HG02970 (cell line): ENCODE data around the gene S100A8.
"Not testable (repeated sequence)": the region's sequence is repeated elsewhere in the genome, so short reads cannot be mapped to it uniquely, and the experiment has no call there.

Experiments
- ATAC-seq: cut with Tn5 transposase; IDR thresholded peaks from one replicate; pipeline ENCODE4 v1.9.1; 2021; ENCODE audit warnings: mild to moderate bottlenecking, moderate library complexity, moderate number of reproducible peaks; ENCODE audit not compliant: unreplicated experiment, low FRiP score

The S100A8 gene

DNA sequence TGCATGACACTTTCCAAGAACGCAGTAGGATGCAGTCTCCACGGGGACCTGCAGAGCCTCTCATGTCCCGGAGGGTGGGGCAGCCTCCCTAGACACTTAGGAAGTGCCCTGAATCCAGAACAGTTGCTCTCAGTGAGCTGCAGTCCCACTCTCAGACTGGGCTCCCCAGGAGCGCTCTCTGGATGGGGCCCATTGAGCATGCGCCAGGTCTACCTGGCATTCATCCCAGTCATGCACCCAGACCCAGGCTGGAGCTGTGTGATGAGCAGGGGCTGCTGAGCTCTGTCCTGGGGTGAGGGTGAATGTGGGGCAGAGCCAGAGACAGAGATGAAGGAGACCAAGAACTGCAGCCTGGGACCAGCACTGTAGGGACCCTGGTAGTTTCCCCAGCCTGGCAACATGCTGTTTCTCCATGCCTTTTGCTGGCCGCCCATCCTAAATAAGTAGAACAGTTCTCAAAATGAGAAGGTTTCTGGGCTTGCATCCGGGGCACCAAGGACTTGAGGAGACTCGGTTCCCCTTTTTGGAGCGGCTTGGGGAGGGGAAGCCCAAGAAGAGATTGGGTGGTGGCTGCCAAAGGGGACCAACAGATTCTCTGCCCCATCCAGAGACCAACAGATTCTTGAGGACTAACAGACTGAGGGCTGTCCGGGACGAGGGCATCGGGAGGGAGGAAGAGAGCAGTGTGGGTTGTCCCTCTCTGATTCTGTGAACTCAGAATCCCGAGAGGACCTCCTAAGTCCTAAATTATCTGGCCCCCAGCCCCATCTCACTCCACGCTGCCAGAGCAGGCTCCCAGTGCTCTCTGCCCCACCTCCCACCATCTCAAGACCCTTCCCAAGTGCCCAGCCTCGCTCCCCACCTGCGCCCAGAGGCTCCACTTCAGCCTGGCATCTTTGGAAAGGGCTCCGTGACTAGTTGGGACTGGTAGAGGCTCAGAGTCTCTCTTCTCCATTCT, 41.2 kb downstream of the S100A8 start:
- no peak for ATAC-seq

DNA sequence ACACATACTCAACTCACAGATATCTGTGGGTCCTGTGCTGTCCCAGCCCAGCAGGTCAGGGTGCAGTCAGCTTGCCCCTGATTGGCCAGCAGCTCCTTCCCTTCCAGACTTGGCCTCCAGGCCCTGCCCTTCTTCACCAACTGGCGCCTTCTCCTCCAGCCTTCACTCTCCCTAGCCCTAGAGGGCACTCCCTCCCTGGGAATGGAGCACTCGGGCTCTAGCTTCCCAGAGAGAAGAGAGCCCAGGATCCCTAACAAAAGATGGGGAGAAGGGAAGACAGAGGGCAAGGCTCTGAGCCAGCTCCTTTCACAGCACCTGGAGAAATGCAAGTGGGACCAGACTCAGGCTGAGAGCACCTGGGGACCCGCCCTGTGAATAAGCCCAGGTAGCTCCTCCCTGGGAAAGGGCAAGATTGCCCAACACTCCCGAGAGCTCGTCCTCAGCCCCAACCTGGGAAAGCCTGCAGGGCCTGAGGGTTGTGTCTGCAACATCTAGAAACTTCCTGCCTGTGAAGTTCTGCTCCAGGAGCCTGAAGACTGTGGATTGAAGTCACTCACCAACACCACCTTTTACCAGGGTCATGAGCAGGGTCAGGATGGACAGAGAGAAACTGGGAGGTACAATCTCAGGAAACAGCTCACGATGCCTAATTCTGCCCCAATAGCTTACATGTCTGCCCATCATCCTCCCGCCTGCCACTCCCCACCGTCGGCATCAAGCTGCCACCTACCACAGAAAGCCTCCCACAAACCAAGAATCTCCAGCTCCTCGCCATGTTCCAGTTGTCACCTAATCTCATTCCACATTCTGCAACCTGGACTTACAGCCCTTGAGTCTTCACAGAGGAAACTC, 42.1 kb downstream of the S100A8 start, which contains the start of gene PGLYRP4:
PGLYRP4 (minus strand) TSS at position 331 of the 852 bp plus-strand sequence. CDS start 909 bp downstream, outside the sequence.
- ATAC-seq = no peak

DNA sequence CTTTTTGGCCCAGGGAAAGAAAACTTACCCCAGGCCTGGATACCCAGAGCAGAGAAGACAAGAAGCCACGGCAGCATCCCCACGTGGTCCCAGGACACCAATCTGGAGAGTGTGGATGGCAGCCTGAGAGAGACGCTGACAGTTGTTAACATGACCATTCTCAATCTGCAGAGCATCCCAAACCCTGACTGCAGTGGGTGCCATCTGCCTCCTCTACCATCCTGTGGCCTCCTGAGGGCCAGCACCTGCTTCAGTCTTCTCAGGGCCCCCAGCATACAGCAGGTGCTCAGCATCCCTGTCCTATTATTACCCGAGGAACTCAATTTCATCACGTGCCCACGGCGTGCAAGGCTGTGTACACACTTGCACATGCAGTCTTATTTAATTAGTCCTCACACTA, 43.0 kb downstream of the S100A8 start:
- no peak for ATAC-seq

DNA sequence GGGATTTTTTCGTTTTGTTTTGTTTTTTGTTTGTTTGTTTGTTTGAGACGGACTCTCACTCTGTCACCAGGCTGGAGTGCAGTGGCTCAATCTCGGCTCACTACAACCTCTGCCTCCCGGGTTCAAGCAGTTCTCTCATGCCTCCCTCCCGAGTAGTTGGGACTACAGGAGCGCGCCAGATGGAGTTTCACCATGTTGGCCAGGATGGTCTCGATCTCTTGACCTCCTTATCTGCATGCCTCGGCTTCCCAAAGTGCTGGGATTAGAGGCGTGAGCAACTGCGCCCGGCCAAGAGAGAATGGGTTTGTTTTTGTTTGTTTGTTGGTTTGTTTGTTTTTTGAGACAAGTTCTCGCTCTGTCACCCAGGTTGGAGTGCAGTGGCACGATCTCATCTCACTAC, 43.8 kb downstream of the S100A8 start:
- ATAC-seq = not testable (repeated sequence)

DNA sequence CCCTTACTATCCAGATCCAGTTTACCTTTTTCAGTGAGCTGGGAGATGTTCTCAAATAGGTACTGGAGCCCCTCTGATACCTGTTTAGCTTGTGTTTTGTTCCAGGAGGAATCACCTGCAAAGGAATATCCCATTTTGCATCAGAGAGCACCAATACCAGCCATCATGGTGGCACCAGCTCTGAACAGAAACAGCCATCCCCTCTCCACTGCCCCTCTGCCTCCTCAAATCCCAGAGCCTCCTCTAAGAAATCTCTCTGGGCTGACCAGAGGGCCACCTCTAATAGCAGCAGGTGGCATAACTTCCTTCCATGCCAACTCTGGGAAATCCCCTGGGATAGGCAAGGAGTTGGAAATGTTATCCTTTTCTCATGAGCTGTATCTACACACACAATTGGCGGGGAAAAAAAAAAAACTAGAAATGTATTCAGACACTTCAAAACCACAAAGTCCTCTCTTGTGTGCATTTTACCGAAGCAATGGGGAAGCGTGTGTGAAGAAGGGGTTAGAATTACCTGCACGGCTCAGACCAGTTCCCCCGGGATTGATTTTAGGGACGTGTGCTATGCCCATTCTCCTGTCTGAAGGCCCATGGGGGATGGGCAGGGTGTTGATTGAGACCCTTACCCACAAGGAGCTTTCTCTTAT, 44.7 kb downstream of the S100A8 start:
- no peak for ATAC-seq

DNA sequence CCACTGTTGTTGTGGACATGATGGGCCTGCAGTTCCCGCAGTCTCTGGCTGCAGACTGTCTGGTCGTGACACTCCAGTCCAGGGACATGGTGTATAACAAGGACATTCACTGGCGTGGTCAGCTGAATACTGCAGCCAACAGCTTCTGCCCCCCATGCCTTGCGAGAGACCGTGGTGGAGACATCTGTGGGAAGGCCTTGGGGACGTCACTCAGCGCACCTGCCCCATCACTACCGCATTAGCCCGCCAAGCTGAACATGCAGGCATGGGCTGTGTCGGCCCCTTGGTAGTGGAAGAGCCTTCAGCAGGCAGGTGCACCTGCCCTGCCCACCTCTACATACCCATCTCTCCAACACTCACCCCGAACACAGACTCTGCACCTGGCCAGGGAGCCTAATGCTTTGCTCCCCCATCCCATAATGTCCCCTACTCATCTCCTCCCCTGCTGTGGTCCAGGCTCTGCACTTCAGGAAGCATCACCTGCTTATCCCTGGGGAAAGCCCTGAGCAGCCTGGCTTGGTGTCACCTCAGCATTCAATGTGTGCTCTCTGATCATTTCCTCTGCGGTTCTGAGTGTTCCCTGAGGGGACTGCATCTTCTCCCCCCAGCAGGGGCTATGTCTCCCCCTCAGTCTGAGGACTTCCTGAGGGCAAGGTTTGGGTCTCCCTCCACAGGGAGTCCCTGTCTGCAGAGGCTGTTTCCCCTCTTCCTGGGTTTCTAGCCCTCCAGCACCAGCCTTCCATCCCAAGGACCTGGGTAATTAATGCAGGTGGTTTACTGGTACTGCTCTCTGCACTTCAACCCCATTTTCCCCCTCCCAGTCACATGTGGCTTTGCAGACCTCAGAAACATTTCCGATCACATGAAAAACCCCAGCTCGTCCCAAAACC, 45.4 kb downstream of the S100A8 start:
- no peak for ATAC-seq

DNA sequence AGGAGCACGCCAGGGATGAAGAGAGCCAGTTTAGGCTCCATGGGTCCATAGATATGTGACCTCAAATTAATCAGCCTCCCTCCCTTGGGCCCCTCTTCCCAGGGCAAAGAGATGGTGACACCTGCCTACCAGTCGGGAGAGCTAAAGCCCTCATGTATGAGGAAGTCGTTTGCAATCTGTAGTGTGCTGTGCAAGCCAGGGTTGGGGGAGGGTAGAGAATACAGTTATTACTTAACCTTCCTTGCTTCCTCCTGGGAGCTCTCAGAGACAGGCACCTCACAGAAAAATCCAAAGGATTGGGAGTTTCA, 46.2 kb downstream of the S100A8 start:
- ATAC-seq = no peak

DNA sequence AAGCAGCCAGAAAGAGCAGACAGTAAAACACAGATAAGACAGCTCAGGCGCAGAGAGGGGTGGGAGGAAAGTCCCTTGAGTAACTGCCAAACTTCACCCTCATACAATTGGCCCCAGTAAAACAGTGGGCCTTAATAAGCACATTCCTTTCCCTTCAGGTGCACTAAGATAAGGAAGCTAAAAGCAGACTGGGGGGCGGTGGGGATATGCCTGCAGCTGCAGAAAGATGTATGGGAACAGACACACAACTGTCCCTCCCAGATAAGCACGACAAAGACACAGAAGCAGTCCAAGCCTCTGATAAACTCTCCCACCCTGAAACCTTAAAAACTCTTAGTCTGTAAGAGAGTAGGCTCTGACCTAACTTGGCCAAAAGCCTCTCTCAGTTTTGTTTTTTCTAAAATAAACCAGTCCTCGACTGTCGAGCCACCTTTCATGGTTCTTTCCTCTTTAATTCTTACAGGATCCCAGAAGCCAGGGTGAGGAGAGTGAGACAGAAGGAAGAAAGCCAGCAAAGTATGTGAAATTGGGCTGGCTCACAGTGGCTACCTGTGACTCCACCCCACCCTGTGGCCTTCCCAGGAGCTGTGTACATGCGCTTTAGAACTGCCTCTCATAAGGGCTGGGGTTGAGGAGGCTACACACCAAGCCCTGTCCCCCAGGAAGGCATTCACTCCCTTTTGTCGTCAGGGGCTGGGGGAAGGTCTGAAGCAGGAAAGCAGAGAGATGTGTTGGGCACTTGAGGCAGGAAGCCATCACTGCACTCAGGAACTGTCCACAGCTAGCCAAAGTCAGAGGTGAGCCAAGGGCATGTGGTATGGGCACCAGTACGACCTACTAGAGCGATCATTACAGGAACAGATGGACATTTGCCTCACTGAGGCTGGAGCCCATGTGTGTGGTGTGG, 46.8 kb downstream of the S100A8 start:
- ATAC-seq = no peak

DNA sequence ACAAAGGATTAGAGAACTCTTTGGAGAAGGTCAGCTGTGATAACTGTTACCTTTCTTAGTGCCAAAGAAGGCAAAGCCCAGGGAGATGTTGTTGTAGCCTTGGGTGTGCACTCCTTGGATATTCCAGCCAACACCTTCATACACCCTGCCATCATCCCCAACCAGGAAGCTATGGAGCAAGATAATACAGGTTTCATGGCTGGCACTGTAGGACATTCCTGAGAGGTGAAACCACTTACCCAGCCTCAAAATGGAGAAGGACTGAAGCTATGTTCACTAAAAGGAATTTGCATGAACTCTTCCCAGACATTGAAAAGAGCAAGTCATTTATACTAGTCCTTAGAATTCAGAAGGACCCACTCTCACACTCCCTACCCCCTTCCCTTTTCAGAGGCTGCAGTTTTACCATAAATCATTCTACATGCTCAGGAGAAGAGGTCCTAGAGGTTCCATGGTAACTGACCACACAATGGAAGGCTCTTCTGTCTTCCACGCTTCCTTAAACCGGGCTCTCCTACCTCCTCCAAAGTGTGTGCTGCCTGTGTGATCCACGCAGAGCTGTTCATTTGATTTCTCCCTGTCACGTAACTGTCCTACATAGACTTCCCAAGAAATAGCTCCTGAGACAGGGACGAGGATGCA, 47.7 kb downstream of the S100A8 start:
- no peak for ATAC-seq

DNA sequence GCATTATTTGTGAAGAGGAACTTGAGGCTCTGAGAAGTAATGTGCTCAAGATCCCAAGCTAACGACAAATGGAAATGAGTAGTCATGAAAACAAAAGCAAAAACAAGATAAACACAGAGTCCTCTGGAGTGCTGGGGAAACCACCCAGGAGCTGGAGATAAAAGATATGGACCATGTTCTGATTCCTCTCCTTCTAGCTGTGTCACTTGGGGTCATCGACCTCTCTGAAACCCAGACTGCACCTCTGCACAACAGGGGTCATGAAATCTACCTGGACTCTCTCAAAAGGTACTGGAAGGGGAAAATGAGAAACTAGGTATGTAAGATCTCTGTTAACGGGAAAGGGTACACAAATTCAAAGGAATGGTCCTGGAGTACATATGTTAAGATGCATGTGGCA, 48.7 kb downstream of the S100A8 start:
- ATAC-seq = no peak

DNA sequence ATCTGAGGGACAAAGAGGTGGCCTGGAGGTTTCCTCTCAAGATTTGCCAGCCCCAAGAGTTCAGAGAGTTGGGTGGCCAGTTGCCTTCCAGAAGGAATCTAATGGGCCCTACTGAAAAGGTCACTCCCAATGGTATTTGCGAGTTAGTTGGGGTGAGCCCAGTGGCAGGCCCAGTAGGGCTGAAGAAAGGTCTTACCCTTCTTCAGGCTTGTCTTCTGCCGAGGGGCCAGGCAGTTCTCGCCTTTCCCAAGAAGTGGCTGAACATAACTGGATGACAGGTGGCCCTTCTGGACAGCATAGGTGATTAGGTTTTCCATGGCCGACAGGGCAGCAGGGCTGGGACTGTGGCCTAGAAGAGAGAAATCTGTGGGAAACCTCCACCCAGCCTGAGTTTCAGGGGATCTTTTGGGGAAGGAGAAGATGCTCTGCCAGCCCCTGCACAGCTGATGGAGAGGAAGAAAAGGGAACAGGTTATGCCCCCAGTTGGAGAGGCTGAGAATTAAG, 49.4 kb downstream of the S100A8 start:
- no peak for ATAC-seq

DNA sequence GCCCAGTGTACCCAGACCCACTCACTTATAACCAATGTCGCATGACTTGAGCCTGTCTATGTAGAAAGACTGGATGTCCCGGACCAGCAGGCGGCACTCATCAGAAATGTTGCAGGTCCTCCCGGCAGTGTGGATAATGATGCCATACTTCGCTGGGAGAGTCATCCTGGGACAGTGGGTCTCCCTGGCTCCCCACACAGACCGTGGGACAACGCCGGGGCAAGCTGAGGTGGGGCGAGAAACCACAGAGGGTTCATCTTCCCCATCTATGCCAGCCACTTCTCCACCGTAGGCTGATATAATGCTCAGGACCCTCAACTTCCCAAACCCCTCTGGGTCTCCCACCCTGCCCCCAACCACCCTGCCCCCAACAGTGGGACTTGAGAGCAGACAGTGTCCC, 50.5 kb downstream of the S100A8 start:
- no peak for ATAC-seq
